SK-N-SH (cell line): ENCODE measurements around the gene DLAT. TPM values are rescaled to one million over a fixed set of nuclear protein-coding genes. Genes with fewer than 3 reads are reported as not detected.

Experiments used
- CTCF ChIA-PET: fragments of 300-600, 350-600 bp; formaldehyde crosslinking; extraction: SDS; loops from one replicate; lab custom pipeline; 2021; lab: Yijun Ruan, JAX
- POLR2A ChIA-PET: fragments of 350-600 bp; sonication (Branson Sonifier 250); formaldehyde crosslinking; extraction: SDS; loops from one replicate; lab custom pipeline; 2020; ENCODE audit warnings: antibody characterized with exemption, inconsistent platforms; lab: Yijun Ruan, JAX
- DNase-seq: peaks from one replicate; pipeline ENCODE4 v3.0.0; 2012
- H2AFZ ChIP-seq: fragments of 200-600 bp; sonication (generic); 2 replicates; pipeline ENCODE4 v1.8.1; 2016; ENCODE audit warnings: antibody characterized with exemption, mild to moderate bottlenecking, low read depth
- H3F3A ChIP-seq: fragments of 200-600 bp; sonication (generic); replicated peaks from 2 replicates; pipeline ENCODE3; 2016; ENCODE audit warnings: antibody characterized with exemption, mild to moderate bottlenecking; ENCODE audit not compliant: insufficient read depth
- H3K27ac ChIP-seq, 2 experiments: fragments of 200-500 bp in 1 of 2; fragments of 200-600 bp in 1 of 2; sonication (Bioruptor generic) in 1 of 2; sonication (generic), shearing (Covaris generic) in 1 of 2; 2 replicates each; pipeline versions ENCODE4 v1.5.1 to v1.6.1; 2014 to 2016; ENCODE audit warnings: low read depth in 2 of 2, inconsistent platforms in 1 of 2, low read length in 1 of 2, mild to moderate bottlenecking in 1 of 2, mixed read lengths in 1 of 2
- H3K27me3 ChIP-seq: fragments of 200-600 bp; sonication (generic), shearing (Covaris generic); 2 replicates; pipeline ENCODE4 v1.6.1; 2016; ENCODE audit warnings: mixed run types; ENCODE audit not compliant: insufficient read depth
- H3K36me3 ChIP-seq, 2 experiments: fragments of 200-500 bp in 1 of 2; fragments of 200-600 bp in 1 of 2; sonication (Bioruptor generic) in 1 of 2; sonication (generic) in 1 of 2; replicated peaks in 1 of 2; 2 replicates each; pipeline versions ENCODE3 to v1.5.1; 2014 to 2016; ENCODE audit warnings: low read length in 1 of 2, mild to moderate bottlenecking in 1 of 2; ENCODE audit not compliant: insufficient read depth in 2 of 2, control insufficient read depth in 1 of 2
- H3K4me1 ChIP-seq, 2 experiments: fragments of 200-500 bp in 1 of 2; fragments of 200-600 bp in 1 of 2; sonication (Bioruptor generic) in 1 of 2; sonication (generic), shearing (Covaris generic) in 1 of 2; 2 replicates each; pipeline versions ENCODE4 v1.5.1 to v1.6.1; 2014 to 2016; ENCODE audit warnings: low read depth in 1 of 2, low read length in 1 of 2, mixed run types in 1 of 2; ENCODE audit not compliant: insufficient read depth in 2 of 2, control insufficient read depth in 1 of 2
- H3K4me2 ChIP-seq: fragments of 200-600 bp; sonication (generic), shearing (Covaris generic); 2 replicates; pipeline ENCODE4 v1.6.1; 2017; ENCODE audit warnings: mixed run types
- H3K4me3 ChIP-seq, 2 experiments: fragments of 200-500 bp in 1 of 2; fragments of 200-600 bp in 1 of 2; sonication (Bioruptor generic) in 1 of 2; sonication (generic), shearing (Covaris generic) in 1 of 2; 2 replicates each; pipeline versions ENCODE4 v1.5.1 to v1.8.1; 2014 to 2016; ENCODE audit warnings: low read depth in 2 of 2, inconsistent platforms in 1 of 2, low read length in 1 of 2, mild to moderate bottlenecking in 1 of 2, mixed read lengths in 1 of 2, moderate library complexity in 1 of 2
- H3K79me2 ChIP-seq: fragments of 200-600 bp; sonication (generic); 2 replicates; pipeline ENCODE4 v1.8.1; 2017; ENCODE audit warnings: mild to moderate bottlenecking; ENCODE audit not compliant: insufficient read depth
- H3K9ac ChIP-seq: fragments of 200-600 bp; sonication (generic); 2 replicates; pipeline ENCODE4 v1.6.1; 2017; ENCODE audit warnings: mixed run types
- H3K9me2 ChIP-seq: fragments of 200-600 bp; sonication (generic); 2 replicates; pipeline ENCODE4 v1.6.1; 2017; ENCODE audit warnings: mixed run types
- H3K9me3 ChIP-seq: fragments of 200-600 bp; sonication (generic); 2 replicates; pipeline ENCODE4 v1.6.1; 2017; ENCODE audit warnings: mixed run types, mild to moderate bottlenecking, moderate library complexity
- H4K20me1 ChIP-seq: fragments of 200-600 bp; sonication (generic); 2 replicates; pipeline ENCODE4 v1.6.1; 2017; ENCODE audit warnings: mild to moderate bottlenecking, mixed run types; ENCODE audit not compliant: insufficient read depth
- CHD2 ChIP-seq: fragments of 150-350 bp; IDR thresholded peaks from 2 replicates; pipeline ENCODE4 v1.6.1; 2018; ENCODE audit warnings: low read length; ENCODE audit not compliant: partially characterized antibody
- EZH2phosphoT487 ChIP-seq: fragments of 200-600 bp; sonication (generic); IDR thresholded peaks from 2 replicates; pipeline ENCODE4 v1.6.1; 2017; ENCODE audit warnings: low read depth, mixed run types, mild to moderate bottlenecking, antibody characterized with exemption, moderate library complexity, borderline replicate concordance
- FOSL2 ChIP-seq: IDR thresholded peaks from 2 replicates; pipeline ENCODE4 v1.4.0; 2012; ENCODE audit warnings: low read depth, mild to moderate bottlenecking, moderate library complexity, borderline replicate concordance
- GATA2 ChIP-seq: sonication (generic); formaldehyde crosslinking; IDR thresholded peaks from 2 replicates; pipeline ENCODE4 v1.5.0; 2020; ENCODE audit warnings: mild to moderate bottlenecking, missing genetic modification reagents
- RAD21 ChIP-seq: IDR thresholded peaks from 2 replicates; pipeline ENCODE4 v1.6.1; 2012; ENCODE audit warnings: mild to moderate bottlenecking, low read length
- RCOR1 ChIP-seq: fragments of 150-350 bp; IDR thresholded peaks from 2 replicates; pipeline ENCODE4 v1.6.1; 2017; ENCODE audit warnings: antibody characterized with exemption, low read length
- RXRA ChIP-seq: IDR thresholded peaks from 2 replicates; pipeline ENCODE4 v1.4.0; 2012; ENCODE audit warnings: low read depth, mild to moderate bottlenecking, borderline replicate concordance
- SMC3 ChIP-seq: IDR thresholded peaks from 2 replicates; pipeline ENCODE4 v1.6.1; 2012; ENCODE audit warnings: low read depth, low read length, improper control_type of control experiment
- TCF12 ChIP-seq: IDR thresholded peaks from 2 replicates; pipeline ENCODE4 v1.4.0; 2012
- WGBS: methylation state at CpG from one replicate; pipeline ENCODE4 v1.1.6; 2017; ENCODE audit warnings: low lambda C conversion rate; 5-methylcytosine and 5-hydroxymethylcytosine counted together
- polyA plus RNA-seq, 3 experiments: library from polyadenylated mRNA; depleted of rRNA; stranded (reverse); fragments of >200 nt; gene quantifications; 2 replicates each; pipeline ENCODE4 v1.2.3, GENCODE V29; 2012
- TF ChIP-seq, protein P1 (sequence below): fragments of 200-600 bp; sonication (generic); IDR thresholded peaks from 2 replicates; pipeline ENCODE4 v1.6.1; 2017; ENCODE audit warnings: antibody characterized with exemption, mild to moderate bottlenecking, moderate library complexity
- TF ChIP-seq, protein P2 (sequence below): fragments of 150-350 bp; IDR thresholded peaks from 2 replicates; pipeline ENCODE4 v1.6.1; 2017; ENCODE audit warnings: antibody characterized with exemption, low read length, low read depth, borderline replicate concordance
- TF ChIP-seq, protein P3 (sequence below): IDR thresholded peaks from 2 replicates; pipeline ENCODE4 v1.6.1; 2012; ENCODE audit warnings: mild to moderate bottlenecking, low read depth, low read length, moderate library complexity

Gene DLAT
- polyA plus RNA-seq, 1 of the 3 experiments (the other 2 are of a cell fraction): 14.4 TPM

DNA sequence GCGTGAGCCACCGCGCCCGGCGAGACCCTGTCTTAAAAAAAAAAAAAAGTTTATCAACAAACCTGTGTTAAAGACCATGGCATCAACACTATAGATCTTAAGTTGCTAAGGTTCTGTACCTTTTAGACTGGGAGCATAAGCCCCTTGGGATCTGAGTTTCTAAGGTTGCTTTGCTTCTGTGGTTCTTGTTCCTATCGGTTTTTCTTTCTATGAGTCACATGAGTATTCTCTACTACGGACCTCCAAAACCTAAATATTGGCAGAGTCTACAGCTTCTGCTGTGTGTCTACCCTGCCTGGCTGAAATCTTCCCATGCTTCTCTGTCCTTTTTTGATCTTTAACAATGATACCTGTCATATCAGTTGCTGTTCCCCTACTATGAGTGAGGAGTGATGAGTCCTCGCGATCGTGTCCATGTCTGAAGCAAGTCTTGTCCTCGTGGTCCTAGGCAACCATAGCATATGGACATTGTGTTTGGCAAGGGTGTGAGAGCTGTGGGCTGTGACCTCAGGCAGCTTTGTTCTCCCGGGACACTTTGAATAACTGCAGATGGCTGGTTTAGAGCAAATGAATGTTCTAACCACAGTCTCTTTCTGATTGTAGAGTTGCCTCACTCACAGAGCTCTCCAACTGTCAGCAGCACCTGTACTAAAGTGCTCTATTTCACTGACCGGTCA lies 9.0 kb upstream of the DLAT start:
- H3K4me2 ChIP-seq: no peak overlapping the region

DNA sequence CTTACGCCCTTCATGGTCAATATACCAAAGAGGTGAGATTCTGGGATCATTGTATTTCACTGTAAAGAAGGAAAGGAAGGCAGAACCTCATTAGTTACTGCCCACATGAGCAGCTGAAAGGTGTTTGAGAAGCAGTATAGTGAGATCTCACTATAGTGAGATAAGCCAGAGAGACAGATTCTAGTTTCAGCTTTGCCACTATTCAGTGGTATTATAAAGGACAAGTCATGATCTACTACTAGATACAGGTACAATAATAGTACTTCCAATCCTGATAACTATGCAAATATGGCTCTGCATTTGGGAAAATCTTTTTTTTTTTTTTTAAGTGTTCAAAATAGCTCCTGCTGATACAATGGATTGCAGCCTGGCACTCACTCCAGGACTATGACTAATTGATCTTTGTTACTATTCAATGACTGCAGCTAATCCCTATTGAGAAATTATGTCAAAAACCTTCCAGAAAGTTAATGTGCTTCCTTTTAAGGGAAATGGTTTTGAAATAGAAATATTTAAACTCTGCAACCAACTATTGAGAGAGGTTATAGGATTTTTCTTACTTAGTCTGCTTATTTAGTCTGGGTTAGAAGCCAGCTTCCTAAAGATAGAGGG lies 8.3 kb upstream of the DLAT start:
- no peaks in the 10 kb centered on the region for H3K79me2 ChIP-seq
- H3F3A ChIP-seq: peaks cover 6% of the 10 kb centered on the region
- no peak overlapping the region for H3K4me3 ChIP-seq
- TF ChIP-seq GATA2 (CRISPR knock-in tag): no peak
- no peak overlapping the region for H3K9ac ChIP-seq
- H3K4me2 ChIP-seq: no peak overlapping the region
- no peak overlapping the region for H2AFZ ChIP-seq
- no peaks in the 10 kb centered on the region for H3K9me2 ChIP-seq
- H3K27ac ChIP-seq: no peak overlapping the region
- no peak for DNase-seq
- 100% methylated on average over 1 of the region's 1 CpG for WGBS
- CTCF ChIA-PET: interaction anchor here (1.3 to 1.4 kb wide), 2 partner anchors 8 to 20 kb away, joined by 3 read pairs; partner anchors contain the start of gene DLAT
- no peaks in the 10 kb centered on the region for H3K27me3 ChIP-seq
- POLR2A ChIA-PET: interaction anchor here (0.7 kb wide), 1 partner anchor 12 kb away, joined by 3 read pairs; no protein-coding TSS in a partner anchor
- H3K9me3 ChIP-seq: no peaks in the 10 kb centered on the region
- peaks cover 31 to 37% of the 10 kb centered on the region in 2 experiments for H3K36me3 ChIP-seq
- H3K4me1 ChIP-seq: peaks cover 0 to 16% of the 10 kb centered on the region in 2 experiments; a peak in 1 of 4 replicates
- H4K20me1 ChIP-seq: no peaks in the 10 kb centered on the region

More for the DNA sequence above, 9.0 kb upstream of the DLAT start:
- Histone ChIP-seq H3K79me2 (no peaks in the 10 kb centered on the region), H4K20me1 (no peaks in the 10 kb centered on the region), H2AFZ (no peak overlapping the region), H3K9me2 (no peaks in the 10 kb centered on the region), H3K27ac (no peak overlapping the region)
- 91% methylated on average over 13 of the region's 13 CpGs for WGBS
- TF ChIP-seq, protein P1, sequence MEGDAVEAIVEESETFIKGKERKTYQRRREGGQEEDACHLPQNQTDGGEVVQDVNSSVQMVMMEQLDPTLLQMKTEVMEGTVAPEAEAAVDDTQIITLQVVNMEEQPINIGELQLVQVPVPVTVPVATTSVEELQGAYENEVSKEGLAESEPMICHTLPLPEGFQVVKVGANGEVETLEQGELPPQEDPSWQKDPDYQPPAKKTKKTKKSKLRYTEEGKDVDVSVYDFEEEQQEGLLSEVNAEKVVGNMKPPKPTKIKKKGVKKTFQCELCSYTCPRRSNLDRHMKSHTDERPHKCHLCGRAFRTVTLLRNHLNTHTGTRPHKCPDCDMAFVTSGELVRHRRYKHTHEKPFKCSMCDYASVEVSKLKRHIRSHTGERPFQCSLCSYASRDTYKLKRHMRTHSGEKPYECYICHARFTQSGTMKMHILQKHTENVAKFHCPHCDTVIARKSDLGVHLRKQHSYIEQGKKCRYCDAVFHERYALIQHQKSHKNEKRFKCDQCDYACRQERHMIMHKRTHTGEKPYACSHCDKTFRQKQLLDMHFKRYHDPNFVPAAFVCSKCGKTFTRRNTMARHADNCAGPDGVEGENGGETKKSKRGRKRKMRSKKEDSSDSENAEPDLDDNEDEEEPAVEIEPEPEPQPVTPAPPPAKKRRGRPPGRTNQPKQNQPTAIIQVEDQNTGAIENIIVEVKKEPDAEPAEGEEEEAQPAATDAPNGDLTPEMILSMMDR: no peak
- TF ChIP-seq, all 33 proteins: peak for 0
- CTCF ChIA-PET: interaction anchor here (1.3 to 1.4 kb wide), 2 partner anchors 9 to 20 kb away, joined by 3 read pairs; partner anchors contain the start of gene DLAT
- Histone ChIP-seq H3K4me1 (peaks cover 0 to 16% of the 10 kb centered on the region in 2 experiments; a peak in 1 of 4 replicates), H3K9ac (no peak overlapping the region), H3K9me3 (no peaks in the 10 kb centered on the region), H3K4me3 (no peak overlapping the region), H3K36me3 (peaks cover 31 to 37% of the 10 kb centered on the region in 2 experiments), H3F3A (peaks cover 6% of the 10 kb centered on the region), H3K27me3 (no peaks in the 10 kb centered on the region)
- no peak for DNase-seq
- POLR2A ChIA-PET: no interaction called here

DNA sequence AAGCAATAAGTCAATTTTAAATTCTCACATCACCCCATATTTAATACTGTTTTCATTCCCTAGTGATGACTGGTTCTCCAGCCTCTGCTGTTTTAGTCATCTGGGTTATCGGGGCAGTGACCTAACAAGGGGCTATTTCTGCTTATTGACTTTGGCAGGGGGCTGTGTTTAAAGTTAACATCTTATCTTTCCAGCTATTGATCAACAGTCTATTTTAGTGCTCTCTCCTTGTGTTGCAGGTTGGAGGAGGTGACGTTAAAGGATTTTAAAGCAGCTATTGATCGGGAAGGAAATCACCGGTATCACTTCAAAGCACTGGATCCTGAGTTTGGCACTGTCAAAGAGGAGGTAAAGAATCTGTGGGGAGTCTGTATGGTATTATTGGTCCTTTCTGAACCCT lies 7.7 kb upstream of the DLAT start:
- Histone ChIP-seq H3K9me2 (no peaks in the 10 kb centered on the region), H3K79me2 (no peaks in the 10 kb centered on the region), H3K27me3 (no peaks in the 10 kb centered on the region), H4K20me1 (no peaks in the 10 kb centered on the region), H3K4me3 (no peak overlapping the region), H3K4me2 (no peak overlapping the region), H3K4me1 (peaks cover 0 to 16% of the 10 kb centered on the region in 2 experiments; a peak in 2 of 4 replicates), H3K9ac (no peak overlapping the region), H3K27ac (no peak overlapping the region), H3K36me3 (peaks cover 37 to 38% of the 10 kb centered on the region in 2 experiments), H2AFZ (no peak overlapping the region), H3K9me3 (no peaks in the 10 kb centered on the region), H3F3A (peaks cover 6% of the 10 kb centered on the region)
- WGBS: 97% methylated on average over 4 of the region's 4 CpGs
- no peak for DNase-seq
- ChIA-PET POLR2A (interaction anchor here (0.7 kb wide), 1 partner anchor 13 kb away, joined by 3 read pairs; no protein-coding TSS in a partner anchor), CTCF (interaction anchor here (1.3 kb wide), 1 partner anchor 21 kb away, joined by 3 read pairs; no protein-coding TSS in a partner anchor)
- TF ChIP-seq CHD2 (no peak), RXRA (no peak), EZH2phosphoT487 (no peak), TCF12 (no peak), SMC3 (no peak), RAD21 (no peak), RCOR1 (no peak), FOSL2 (no peak)
- TF ChIP-seq, protein P2, sequence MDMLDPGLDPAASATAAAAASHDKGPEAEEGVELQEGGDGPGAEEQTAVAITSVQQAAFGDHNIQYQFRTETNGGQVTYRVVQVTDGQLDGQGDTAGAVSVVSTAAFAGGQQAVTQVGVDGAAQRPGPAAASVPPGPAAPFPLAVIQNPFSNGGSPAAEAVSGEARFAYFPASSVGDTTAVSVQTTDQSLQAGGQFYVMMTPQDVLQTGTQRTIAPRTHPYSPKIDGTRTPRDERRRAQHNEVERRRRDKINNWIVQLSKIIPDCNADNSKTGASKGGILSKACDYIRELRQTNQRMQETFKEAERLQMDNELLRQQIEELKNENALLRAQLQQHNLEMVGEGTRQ: no peak
- TF ChIP-seq, protein P3, sequence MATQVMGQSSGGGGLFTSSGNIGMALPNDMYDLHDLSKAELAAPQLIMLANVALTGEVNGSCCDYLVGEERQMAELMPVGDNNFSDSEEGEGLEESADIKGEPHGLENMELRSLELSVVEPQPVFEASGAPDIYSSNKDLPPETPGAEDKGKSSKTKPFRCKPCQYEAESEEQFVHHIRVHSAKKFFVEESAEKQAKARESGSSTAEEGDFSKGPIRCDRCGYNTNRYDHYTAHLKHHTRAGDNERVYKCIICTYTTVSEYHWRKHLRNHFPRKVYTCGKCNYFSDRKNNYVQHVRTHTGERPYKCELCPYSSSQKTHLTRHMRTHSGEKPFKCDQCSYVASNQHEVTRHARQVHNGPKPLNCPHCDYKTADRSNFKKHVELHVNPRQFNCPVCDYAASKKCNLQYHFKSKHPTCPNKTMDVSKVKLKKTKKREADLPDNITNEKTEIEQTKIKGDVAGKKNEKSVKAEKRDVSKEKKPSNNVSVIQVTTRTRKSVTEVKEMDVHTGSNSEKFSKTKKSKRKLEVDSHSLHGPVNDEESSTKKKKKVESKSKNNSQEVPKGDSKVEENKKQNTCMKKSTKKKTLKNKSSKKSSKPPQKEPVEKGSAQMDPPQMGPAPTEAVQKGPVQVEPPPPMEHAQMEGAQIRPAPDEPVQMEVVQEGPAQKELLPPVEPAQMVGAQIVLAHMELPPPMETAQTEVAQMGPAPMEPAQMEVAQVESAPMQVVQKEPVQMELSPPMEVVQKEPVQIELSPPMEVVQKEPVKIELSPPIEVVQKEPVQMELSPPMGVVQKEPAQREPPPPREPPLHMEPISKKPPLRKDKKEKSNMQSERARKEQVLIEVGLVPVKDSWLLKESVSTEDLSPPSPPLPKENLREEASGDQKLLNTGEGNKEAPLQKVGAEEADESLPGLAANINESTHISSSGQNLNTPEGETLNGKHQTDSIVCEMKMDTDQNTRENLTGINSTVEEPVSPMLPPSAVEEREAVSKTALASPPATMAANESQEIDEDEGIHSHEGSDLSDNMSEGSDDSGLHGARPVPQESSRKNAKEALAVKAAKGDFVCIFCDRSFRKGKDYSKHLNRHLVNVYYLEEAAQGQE: no peak
